Cerebellar nuclear complex (tissue), 1 donor: ENCODE measurements around the gene NEDD9.

Source experiments
- DNase-seq, 2 experiments: peaks; one replicate each; lab custom pipeline; 2025; lab: John Stamatoyannopoulos, UW

NEDD9 gene

GRCh38 chr6:11233673-11234573 is 1.5 kb upstream of the NEDD9 start:
- no peak for DNase-seq

- DNase-seq, result no peak
These were observed 530 bp upstream of the NEDD9 start for GRCh38 chr6:11232770-11233626.

- no peak for DNase-seq
These were observed 790 bp downstream of the NEDD9 start for GRCh38 chr6:11231564-11232192.

DNA sequence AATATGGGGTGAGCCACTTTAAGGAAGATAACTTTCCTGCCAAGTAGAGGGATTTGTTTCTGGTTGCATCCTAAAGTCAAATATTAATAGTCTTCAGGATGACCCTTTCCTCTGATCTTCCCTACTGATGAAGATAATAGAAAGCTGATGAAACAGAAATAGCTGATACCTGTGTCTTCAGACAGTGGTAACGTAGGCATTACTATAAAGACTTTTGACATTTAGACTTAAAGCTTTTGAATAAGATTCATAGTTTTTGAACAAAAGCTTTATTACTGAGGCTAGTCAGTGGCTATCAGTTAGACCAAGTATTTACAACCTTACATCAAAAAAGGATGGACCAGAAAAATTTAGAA is 1.4 kb downstream of the NEDD9 start:
- no peak for DNase-seq

GRCh38 chr6:11230158-11231107 is 2.0 kb downstream of the NEDD9 start:
- no peak for DNase-seq

- no peak for DNase-seq
These were observed 2.8 kb downstream of the NEDD9 start for GRCh38 chr6:11229655-11230046.

DNA sequence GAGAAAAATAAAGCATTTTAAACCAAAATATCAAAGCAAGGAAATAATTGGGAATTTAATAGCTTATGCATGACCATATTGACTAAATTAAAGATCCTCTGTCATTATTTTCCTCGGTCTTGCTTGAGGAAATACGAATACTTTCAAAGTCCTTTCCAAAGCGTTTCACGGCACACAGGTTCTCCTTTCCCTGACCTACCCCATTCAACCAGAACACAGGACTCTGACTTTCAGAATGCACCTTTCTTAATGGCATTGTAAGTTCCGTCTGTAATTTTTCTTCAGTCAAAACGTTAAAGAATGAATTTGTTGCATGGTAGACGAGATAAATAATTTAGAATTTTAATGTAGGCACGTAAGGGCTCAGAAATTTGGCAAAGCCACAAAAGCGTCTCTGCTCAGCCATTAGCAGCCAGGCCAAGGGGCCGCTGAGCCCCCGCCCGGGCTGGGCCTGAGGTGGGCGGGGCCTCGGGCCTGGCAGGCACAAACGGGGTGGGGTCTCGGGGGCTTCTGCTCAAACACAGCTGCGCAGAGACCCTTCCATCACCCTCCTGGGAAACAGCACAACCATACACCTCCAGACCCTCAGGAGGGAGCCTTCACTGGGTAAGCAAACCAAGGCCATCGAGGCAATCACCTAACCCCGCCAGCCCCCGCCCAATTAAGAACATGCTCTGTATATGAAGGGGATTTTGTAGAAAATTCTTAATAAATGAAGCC is 3.4 kb downstream of the NEDD9 start:
- no peak for DNase-seq

DNA sequence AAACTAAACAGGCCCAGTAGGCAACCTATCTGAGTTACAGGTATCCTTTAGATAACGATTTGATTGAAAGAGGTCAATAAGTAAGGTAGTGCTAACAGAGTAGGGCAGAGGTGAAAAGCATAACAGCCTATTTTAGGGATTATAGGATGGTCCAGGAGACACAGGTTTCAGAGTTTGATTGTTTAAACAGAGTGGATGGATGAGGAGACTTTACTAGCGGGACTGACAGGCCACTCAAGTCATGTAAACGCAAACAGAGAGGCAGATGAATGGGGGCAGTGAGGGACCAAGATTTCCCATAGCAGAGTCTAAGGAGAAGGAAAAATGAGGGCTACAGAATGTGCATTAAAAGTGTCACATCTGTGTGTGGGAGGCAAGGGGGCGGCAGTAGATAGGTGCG is 4.8 kb downstream of the NEDD9 start:
- DNase-seq, result no peak

- DNase-seq, result no peak
These were observed 6.5 kb downstream of the NEDD9 start for GRCh38 chr6:11226005-11226404.

- no peak for DNase-seq
These were observed 7.5 kb downstream of the NEDD9 start for GRCh38 chr6:11224966-11225463.

- DNase-seq, result no peak
These were observed 8.1 kb downstream of the NEDD9 start for GRCh38 chr6:11224252-11224965.

DNA sequence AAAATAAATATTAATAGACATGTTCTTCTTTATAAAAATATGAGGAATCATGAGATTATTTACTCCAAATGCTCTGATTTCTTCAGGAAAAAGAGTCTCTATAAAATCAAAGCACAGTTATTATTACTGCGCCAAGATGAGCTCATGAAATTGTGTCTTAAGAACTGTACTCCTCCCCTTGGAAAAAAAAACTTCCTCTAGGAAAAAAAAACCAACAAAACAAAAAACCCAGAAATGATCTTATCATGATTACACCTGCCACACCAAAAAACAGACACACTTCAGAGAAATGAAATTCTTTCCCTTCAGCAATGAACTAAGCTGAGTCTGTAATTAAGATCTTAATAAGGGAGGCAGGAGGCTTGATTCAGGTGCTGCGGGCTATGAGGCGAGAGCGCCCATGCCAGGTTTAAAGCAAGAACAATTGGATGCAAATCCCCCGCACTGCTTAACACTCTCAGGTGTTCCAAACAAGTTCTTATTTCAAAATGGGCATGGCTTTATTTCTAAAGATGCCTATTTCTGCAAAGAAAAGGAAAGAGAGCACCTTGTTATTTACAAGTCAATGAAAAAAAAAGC is 9.1 kb downstream of the NEDD9 start:
- DNase-seq, result no peak

DNA sequence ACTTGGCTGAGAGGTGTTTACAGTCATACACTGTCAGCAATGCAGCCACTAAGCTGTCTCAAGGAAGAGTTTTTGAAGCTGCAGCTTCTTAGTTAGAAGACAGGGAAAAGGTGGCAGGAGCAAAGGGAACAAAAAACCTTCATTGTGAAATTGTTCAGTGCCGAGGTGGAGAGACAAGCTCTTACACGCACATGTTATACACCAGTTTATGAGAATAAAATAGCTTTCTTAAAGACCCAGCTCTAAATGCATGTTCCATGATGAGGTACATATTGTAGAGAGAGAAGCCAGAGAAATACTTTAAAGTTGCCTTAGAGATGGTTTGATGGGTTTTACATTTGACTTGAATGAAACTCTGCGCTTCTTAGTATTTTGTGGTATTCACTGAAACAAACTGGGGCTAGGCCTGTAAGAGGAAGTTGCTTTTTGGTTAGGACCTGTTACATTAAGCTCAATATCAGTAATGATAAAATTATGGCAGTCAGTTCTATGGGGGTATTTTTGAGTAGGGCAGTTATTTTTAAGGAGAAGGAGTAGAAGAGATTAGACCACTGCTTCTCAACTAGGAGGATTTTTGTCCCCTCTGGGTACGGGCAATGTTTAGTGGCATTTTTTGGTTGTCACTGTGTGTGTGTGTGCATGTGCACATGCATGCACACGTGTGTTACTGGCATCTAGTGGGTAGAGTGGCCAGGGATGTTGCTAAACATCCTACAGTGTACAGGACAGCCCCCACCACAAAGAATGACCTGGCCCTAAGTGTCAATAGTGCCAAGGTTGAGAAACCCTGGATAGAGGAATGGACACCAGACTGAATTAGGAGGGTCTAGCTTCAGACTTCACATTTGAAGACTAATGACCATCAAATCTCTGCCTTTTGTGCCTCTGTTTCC is 9.8 kb downstream of the NEDD9 start:
- no peak for DNase-seq

- DNase-seq, result no peak
These were observed 10.7 kb downstream of the NEDD9 start for GRCh38 chr6:11221623-11222384.

DNA sequence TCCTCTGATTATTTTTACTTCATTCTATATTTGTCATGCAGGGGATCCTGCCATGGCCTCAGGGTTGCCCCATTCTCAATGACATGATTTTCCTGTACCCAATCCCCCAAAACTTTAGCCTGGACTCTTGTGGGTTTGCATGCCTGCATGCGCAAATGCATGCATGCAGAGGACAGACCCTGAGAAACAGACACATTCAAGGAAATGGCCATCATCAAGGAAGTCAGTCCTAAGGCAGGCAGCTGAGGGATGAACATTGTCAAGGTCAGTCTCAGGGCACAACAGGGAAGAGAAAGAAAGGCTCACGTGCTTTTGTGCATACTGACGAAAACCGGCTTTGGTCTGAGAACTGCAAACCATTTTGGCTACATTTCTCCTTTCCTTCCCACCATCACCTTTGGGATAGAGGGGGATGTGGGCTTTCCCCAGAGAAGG is 13.1 kb downstream of the NEDD9 start:
- no peak for DNase-seq

DNA sequence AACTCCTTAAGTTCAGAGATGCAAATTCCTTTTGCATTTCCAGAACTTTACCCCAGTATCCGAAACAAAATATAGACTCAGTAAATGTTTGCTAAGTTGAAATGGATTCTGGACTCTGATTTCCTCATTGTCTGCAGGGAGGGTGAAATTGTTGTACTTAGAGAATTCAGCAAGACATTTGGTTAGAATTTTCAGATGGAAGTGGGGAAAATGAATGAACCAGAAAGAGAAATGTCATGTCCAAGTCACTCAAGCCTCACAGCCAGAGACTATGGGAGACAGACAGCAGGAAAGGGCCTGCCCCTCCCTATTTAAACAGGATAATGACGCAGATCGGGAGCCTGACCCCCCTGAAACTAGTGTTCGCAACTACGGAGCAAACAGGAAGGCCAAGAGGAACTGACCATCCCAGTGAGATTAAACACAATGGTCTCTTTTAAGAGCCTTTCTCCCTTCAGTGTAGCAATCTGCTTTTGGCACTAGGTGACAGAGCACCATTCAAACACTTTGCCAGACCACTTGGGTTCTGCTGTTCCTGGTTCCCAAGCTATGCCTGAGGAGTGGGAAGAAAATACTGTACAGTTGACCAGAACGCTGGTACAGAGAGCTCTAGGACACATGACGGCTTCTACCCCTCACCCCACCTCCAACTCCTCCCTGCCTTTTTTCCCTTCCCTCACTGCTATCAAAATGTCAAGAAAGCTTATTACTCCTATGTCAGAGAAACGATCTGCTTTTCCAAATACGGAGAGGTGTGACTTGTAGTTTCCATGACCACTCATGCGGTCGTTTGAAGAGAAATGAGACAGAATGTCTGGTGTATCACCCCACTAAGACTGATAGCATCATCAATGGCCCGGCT is 13.7 kb downstream of the NEDD9 start:
- DNase-seq, result no peak

GRCh38 chr6:11218102-11218442 is 14.4 kb downstream of the NEDD9 start:
- no peak for DNase-seq
